ENCODE measurements around the gene GIMAP8. TPM values are rescaled to one million over a fixed set of nuclear protein-coding genes. Genes with fewer than 3 reads are reported as not detected.

Gene GIMAP8
- 1.6 TPM for total RNA-seq

DNA sequence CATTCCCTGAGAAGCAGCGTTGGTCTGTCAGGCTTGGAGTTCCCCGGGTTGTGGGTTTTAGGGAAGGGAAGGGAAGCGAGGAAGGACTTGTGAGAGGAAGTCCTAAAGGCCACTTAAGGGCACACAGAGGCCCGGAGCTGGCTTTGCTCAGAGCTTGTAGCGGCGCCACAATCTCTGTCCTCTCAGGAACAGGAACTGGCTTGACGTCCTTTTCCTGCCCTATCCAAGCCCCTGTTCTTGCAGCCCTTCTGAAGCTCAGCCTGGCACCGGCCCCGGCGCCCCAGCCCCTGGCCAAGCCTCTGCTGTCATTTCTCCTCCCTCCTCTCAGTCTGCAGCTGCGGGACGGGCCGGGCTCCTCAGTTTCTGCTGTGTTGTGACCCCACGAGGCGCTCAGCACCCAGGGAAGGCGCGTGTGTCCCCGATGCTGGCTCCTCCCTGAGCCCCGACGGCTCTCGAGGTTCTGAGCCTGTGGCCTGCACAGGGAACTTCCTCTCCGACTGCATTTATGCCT, at the start of gene GIMAP8:
Gene GIMAP8, plus strand, starts transcription at position 140 of the 511 bp plus-strand sequence. CDS start 16,069 bp downstream, outside the sequence.
- DNase-seq (ENCODE audit: low spot score in 2 of 2) (no peak), FAIRE-seq (no peak)

DNA sequence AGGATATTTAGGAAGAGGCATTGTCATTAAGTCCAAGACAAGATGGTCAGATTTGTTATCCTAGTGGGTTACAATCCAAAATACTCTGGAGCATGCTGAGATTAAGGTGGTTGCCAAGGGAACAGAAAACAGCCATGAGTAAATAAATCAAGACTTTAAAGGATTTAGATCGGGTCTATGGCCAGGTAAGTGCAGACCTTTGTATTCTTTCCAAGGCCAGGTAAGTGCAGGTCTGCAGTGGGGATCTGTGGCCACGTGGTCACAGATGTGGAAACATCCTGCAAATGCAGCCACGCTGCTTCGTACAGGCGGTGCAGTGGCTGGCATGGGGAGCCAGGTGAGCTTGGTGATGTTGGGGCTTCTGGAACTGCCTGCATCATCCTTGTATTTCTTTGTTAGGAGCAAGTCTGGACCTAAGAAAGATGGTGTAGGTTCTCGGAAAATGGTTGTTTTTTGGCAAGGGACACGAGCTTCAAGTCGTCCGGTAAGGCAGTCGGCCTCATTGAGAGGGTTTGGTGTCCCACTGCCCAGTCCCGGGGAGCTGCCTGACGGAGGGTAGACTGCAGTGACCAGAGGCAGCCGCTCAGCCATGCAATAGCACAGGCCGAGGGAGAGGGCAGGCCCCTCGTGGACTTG, 49.5 kb upstream of the GIMAP8 start:
- DNase-seq (ENCODE audit: low spot score in 2 of 2) (no peak), FAIRE-seq (no peak)

DNA sequence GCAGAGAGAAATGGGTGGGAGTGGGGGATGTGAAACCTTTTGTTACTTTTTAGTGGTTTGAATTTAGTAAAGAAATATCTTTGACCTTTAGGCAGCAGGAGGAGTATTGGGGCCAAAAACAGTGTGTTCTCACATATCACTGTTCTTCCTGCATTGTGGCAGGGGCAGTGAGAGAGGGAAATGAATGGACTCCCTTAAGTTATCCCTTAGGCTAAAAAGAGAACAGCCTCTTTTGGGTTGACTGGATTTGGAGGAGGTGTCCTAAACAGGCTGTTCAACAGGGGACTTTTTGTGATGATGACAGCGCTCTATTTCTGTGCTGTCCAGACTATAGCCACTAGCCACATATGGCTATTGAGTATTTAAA, 49.0 kb upstream of the GIMAP8 start:
- DNase-seq (ENCODE audit: low spot score in 2 of 2) (no peak), FAIRE-seq (no peak)

DNA sequence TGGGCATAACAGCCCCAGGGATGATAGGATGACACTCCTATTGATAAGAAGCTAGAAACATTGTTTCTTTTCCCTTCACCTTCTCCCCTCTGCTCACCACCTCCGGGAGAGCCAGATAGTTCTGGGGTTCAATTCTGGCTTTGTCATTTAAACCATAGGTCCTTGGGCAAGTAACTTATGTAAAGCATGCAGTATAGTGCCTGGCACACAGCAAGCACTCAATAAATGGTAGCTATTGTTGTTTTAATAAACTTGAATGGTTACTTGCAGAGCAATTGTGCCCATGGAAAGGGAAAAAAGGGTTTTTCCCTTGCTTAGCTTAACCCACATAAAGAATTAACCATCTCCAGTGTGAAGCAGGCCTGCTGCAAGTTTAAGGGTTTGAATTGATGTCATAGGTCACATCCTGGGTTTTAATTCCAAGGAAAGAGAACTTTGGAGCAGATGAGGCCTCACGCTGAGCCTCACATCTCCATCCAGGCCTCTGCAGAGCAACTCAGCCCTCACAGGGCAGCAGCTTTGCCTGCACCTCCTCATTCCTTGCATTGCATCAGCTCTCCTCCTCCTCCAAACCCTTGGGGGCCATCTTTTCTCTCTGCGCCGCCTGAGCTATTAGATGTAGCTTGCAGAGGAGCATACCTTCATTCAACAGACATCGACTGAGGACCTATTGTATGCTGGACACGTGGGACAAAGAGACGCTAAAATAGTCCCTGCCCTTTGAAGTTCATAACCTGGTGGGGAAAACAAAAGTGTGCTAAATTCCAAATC, 48.4 kb upstream of the GIMAP8 start:
- no peak for DNase-seq (ENCODE audit: low spot score in 2 of 2)
- FAIRE-seq = no peak

DNA sequence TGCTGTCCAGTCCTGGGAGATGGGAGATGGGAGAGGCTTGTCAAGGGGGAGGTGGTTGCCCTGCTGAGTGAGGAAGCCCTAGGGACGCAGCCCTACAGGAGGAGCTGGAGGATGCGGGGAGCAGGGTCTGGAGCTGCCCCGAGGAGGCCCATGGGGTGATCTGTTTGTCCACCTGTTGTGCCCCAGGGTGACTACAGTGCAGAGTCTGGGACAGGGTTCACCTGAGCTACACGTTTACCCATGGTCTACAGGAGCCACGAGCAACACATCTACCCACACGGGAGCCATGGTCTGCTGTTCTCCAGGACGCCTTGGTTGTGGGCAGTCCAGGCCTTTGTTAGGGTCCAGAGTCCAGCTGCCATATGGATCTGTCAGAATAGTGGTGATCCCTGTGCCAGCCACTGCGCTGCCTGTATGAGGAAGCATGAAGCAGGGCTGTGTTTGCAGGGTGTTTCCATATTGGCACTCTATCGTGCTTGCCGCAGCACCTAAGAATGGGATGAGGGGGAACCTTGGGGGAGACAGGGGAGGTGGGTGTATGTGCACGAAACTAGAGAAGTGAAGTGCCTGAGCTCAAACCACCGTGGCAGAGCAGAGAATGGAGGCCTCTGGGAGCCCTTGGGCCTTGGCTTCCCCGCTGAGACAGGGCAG, 47.6 kb upstream of the GIMAP8 start:
- no peak for FAIRE-seq
- no peak for DNase-seq (ENCODE audit: low spot score in 2 of 2)

DNA sequence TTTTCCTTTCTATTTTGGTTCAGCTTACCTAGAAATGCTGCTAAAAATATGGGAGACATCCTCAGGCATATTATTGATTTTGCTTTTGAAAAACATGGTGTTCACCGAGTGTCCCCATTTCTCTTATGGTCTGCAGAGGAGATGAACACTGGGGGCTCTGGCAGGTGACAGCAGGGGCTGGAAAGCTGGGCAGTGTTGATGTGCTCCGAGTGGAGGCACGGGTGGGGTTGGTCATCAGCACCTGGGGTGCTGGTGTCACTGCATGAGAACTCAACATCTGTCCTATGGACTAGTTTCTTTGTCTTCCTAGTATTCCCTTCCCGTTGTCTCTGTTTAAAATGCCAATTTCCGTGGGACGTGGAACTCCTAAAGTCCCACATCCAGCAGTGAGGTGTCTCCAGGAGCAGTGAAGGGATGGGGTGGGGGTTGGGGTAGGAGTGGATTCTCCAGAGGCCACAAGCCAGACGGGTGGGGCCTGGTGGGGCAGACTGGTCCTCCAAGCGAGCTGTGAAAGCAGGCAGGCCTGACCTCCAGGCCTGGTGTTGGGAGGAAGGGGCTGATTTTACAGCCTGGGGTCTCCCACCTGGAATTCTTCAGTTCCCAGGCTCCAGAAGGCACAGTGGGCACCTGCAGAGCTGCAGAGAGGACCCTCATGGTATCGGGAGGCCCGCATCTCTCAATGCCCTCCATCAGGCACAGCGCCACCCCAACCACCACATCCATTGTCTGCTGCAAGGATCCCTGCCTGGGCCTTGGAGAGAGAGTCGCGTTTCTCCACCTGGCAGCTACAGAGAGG, 46.9 kb upstream of the GIMAP8 start:
- FAIRE-seq (no peak), DNase-seq (ENCODE audit: low spot score in 2 of 2) (no peak)

DNA sequence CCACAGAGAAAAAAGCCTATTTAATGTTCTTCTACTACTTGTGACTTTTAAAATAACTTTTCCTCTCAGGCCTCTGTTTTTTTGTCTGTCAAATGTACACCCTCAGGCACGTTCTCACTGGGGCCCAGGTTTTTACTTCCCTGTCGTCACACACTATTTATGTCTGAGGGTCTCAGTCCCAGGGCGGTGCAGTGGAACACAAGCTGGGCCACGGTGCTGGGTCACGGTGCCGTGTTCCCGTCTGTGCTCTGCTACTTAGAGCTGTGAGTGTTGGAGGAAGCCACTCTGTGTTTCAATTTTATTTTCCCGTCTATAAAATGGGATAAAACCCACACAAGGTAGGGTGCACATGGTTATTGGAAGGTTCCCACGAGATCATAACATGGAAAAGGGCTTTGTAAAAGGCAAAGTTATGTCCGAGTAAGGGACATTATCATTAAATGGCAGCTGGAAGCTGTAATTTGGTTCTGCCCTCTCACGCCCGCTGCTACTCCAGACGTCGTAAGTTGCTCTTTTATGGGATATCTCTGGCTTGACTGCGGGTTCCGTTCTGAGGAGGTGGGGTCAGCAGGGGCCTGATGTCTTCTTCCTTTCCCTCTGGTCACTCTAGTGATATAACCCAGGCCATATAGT, 46.1 kb upstream of the GIMAP8 start:
- no peak for FAIRE-seq
- DNase-seq (ENCODE audit: low spot score in 2 of 2) = no peak

DNA sequence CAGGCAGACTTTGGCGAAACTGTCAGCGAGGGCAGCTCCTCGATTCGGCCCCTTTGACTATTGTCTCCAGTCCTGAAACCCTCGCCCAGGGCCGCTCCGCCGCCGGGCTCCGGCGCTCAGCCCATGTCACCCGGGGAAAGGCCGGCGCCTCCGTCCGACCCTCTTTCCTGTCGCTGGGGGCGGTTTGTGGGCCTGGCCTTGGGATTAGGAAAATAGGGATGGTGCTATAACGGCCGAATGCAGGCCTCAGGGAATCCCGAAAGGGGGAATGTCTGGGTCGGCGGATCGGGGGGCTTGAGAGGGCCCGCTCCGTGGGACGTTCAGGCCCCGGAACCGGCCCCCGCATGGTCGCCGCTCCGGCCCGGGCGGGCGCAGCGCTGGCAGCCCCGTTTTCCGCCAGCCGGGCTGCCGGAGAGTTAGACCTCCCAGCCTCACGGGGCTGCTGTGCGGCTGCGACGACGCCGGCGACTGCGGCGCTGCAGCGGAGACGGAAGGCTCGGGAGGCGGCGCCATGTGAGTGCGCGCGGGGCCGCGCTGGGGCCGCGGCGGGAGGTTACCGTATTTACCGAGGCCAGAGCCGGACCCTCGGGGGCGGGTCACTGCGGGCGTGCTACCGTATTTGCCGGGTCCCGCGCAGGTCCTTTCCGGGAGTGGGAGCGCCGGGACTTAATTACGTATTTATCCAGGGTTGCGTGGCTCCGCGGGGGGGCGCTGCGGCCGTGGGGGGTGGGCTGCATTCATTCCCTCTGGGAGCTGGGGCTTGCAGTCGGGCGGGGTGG, 45.4 kb upstream of the GIMAP8 start:
- no peak for FAIRE-seq
- DNase-seq (ENCODE audit: low spot score in 2 of 2) = peak; percentile 95

DNA sequence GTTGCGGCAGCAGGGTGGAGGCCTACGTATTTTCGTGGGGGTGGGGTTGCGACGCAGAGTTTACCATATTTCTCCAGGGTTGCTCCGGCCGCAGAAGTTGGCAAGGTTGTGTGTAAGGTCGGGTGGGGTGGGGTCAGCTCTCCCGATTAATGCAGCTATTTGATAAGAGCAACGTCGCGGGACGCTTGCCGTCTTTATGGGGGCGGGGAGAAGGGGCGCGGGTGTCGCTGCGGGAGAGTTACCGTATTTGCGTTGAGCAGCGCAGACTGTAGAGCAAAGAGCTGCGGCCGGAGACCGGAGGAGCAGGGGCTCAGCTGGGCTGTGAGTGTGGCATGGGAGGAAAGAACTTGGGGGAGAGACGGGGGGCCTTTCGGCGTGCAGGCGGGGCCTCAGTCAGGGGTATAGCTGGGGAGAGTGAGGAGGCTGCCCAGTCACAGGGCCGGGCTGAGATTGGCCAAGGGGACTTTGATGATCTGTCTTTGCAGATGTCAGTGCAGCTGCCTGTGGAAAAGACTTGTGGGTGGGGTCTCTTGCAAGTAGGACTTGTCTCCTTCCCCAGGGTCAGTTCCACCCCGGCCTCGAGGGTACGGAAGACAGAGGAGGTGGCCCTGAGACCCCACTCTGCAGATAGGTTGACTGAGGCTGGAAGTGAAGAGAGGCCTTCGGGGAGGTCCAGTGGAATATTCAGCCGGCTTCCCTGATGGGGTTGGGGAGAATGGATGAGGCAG, 44.7 kb upstream of the GIMAP8 start:
- DNase-seq (ENCODE audit: low spot score in 2 of 2) (peak; percentile 57 to 68), FAIRE-seq (no peak)

DNA sequence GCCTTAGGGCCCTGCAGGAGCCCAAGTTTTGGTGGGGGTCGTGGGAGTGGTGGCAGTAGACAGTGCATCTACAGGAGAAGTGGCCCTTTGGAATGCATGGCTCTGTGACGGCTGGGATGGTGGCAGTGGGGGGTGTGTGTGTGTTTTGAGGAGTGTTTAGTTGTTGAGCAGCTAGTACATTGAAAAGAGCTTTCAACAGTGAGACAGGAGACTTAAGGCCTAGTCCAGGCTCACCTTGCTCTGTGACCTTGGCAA, 44.2 kb upstream of the GIMAP8 start:
- DNase-seq (ENCODE audit: low spot score in 2 of 2) (no peak), FAIRE-seq (no peak)

DNA sequence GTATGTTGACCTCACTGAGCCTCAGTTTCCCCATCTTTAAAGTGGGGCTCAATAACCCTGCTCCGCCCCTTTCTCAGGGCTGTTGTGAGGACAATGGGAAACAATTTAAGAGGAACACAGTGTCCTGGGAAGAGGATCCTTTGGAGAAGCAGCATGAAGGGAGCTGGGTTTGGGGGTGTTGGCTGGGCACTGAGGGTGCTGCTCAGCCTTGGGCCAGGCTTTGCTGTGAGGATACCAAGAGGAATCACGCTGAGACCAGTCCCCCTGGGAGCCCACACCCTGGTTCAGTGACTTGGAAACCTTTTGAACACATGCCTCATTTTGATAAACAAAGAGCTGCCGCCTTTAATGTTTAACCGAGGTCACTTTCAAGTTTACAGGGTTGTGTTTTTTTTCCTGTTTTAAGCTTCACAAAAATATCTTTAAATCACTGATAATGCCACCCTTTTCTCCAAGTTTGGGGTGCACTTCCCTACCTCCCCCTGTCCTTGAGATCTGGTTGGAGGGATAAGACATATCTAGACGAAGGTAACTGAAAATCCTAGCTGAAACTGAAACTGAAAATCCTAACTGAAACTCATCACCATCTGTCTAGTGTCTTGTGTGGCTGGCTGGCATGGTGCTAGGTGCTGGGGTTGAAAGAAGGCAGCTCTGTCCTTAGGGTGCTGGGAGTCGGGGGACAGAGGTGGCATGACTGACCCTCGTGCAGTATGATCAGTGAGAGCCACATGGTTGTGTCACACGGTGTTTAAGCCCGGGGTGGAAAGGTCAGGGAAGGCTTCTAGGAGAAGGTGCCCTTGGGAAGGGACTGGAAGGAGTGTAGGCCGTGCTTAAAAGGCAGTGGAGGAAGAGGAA, 43.6 kb upstream of the GIMAP8 start:
- no peak for DNase-seq (ENCODE audit: low spot score in 2 of 2)
- FAIRE-seq = no peak

DNA sequence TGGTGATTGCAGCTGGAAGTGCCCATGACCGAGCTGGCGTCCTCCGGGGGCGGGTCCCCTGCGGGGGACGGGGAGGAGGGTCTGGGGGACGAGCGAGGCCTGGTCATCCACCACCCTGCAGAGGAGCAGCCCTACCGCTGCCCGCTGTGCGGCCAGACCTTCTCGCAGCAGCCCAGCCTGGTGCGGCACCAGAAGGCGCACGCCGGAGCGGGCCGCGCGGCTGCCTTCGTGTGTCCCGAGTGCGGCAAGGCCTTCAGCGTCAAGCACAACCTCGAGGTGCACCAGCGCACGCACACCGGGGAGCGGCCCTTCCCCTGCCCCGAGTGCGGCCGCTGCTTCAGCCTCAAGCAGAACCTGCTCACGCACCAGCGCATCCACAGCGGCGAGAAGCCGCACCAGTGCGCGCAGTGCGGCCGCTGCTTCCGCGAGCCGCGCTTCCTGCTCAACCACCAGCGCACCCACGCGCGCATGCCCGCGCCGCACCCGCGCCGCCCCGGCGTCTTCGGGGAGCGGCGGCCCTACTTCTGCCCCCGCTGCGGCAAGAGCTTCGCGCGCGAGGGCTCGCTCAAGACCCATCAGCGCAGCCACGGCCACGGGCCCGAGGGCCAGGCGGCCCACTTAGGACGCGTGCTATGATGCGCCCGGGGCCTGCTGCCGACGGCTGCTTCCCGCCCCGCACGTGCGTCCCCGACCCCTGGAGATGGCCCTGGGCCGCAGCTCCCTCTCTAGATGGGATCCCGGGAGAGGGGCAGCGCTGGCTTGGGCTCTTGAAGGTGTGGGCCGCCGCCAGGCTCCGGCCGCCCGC, 42.6 kb upstream of the GIMAP8 start:
- DNase-seq (ENCODE audit: low spot score in 2 of 2) = no peak

DNA sequence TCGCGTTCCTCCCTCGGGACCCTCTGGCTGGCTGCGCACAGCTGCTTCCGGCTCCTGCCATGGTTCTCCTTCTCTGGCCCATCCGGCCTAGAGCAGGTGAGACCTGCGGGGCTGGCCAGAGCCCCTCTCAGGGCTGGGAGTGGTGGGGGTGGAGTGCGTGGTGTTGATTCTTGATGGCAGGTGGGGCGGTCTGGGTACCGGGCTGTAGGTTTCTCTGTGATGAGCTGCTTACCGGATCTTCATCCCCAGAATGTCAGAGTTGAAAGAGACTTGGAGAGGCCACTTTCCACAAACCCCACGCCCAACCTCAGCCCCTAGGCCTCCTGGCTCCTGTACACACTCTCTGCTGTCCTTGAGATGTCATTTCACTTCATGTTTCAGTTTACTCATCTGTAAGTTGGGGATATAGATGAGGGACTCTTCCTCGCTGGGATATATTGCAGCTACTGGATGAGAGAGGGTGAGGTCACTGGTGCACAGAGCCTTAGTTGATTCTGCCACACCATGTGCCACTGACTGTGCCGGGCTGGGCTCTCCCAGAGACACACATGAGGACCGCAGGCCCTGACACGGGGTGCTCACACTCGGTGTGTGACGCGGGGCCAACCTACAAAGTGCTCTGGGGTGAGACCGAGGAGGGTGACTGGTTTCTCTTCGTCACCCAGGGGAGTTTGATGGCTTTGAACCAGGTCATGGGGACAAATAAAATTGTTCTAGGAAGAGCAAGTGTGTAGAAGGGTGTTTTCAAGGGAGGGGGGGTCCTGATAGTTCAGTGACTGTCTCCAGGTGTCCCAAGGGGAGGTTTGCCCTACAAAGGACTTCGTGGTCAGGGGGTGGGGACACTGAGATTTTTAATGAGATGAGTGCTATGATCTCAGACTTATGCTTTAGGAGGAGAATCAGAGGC, 41.8 kb upstream of the GIMAP8 start:
- DNase-seq (ENCODE audit: low spot score in 2 of 2) (no peak), FAIRE-seq (no peak)

More for the DNA sequence above, 42.6 kb upstream of the GIMAP8 start:
- no peak for FAIRE-seq

DNA sequence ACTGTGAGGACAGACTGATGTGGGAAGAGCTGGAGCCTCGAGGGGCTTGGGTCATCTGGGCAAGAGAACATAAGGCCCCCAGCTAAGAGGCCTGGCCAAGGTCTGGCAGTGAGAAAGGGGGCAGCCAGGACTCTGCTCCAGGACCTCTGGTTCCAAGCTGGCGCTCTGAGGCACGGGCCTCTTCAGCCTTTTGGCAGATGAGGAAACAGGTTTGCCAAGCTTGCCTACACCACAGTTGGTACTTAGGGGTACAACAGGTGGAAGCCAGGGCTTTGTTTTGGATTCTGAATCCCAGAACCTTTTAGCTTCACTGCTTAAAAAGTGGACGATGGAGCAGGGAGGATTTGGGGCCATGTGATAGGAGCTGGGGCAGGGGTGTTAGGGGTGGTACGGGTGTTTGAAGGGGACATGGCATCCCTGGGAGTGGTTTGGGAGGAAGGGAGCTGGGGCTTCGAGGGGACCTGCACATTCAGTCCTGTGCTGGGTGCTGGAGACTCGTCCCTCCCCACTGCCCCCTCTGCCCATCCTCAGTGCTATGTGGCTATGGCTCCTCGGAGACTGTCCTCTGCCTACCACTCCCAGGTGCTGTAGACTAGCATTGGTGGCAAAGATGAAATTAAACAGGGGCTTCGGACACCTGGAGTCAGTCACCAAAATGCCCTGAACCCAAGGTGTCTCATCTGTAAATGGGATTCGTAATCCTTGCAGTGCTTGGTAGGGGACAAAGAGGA, 41.0 kb upstream of the GIMAP8 start:
- DNase-seq (ENCODE audit: low spot score in 2 of 2) (no peak), FAIRE-seq (no peak)

DNA sequence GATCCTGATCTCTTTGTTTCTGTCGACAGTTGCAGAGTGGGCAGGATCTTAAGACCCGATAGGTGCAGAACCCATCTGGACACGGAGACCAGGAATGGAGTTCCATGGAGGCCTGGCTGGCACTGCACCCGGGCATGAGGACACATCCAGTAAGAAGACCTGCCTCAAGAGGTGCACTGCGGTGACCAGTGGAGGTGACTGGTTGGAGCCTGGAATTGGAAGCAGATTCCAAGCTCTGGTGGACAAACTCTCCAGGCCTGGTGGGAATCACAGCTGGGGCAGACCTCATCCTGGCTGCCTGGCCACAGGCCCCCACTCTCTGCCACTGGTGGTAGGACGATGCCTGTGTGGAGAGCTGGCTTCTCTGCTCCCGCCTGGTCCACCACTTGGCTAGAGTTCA, 40.3 kb upstream of the GIMAP8 start:
- DNase-seq (ENCODE audit: low spot score in 2 of 2) (no peak), FAIRE-seq (no peak)

Measured in frontal cortex (tissue), 4 donors.